ENCODE data around the gene SEPTIN6. TPM values are rescaled to one million over a fixed set of nuclear protein-coding genes. Genes with fewer than 3 reads are reported as not detected.
A peak's percentile ranks its signal among the peaks of the same experiment; 100 is the strongest.

Gene SEPTIN6
- total RNA-seq, 4 donors from 2014 or later = 3.4 to 13.4 (median 8.2) TPM

GRCh38 chrX:119729408-119730201 lies 36.6 kb upstream of the SEPTIN6 start:
- no peak overlapping the region for H3K27ac ChIP-seq
- 43 to 49% methylated on average over 11 to 14 of the region's 14 CpGs for WGBS, 2 donors
- no peaks in the 10 kb centered on the region for H3K36me3 ChIP-seq
- no peak for DNase-seq
- H3K4me1 ChIP-seq = no peaks in the 10 kb centered on the region
- H3K9me3 ChIP-seq = no peaks in the 10 kb centered on the region
- intact Hi-C loops (cut with DNase I) = no loop called here
- peak; percentile 29 to 59 (median 44) for TF ChIP-seq CTCF (IDR thresholded peaks at IDR 0.05)
- TF ChIP-seq POLR2A (IDR thresholded peaks at IDR 0.05) = no peak
- no peaks in the 10 kb centered on the region for H3K27me3 ChIP-seq
- no peak overlapping the region for H3K4me3 ChIP-seq

GRCh38 chrX:119728487-119728886 lies 35.5 kb upstream of the SEPTIN6 start:
- Histone ChIP-seq H3K27me3 (no peaks in the 10 kb centered on the region), H3K4me3 (no peak overlapping the region), H3K36me3 (no peaks in the 10 kb centered on the region), H3K27ac (no peak overlapping the region), H3K9me3 (no peaks in the 10 kb centered on the region), H3K4me1 (no peaks in the 10 kb centered on the region)
- 29 to 59% methylated on average over 1 to 5 of the region's 5 CpGs for WGBS, 2 donors
- DNase-seq = no peak
- intact Hi-C loops (cut with DNase I) = no loop called here
- TF ChIP-seq CTCF (IDR thresholded peaks at IDR 0.05) (no peak), POLR2A (IDR thresholded peaks at IDR 0.05) (no peak)

GRCh38 chrX:119726900-119727555 lies 34.1 kb upstream of the SEPTIN6 start:
- H3K27me3 ChIP-seq = no peaks in the 10 kb centered on the region
- H3K36me3 ChIP-seq = no peaks in the 10 kb centered on the region
- intact Hi-C loops (cut with DNase I) = no loop called here
- no peak overlapping the region for H3K4me3 ChIP-seq
- WGBS, 2 donors = 48 to 56% methylated on average over 7 of the region's 7 CpGs
- H3K27ac ChIP-seq = no peak overlapping the region
- no peak for TF ChIP-seq CTCF (IDR thresholded peaks at IDR 0.05)
- no peak for TF ChIP-seq POLR2A (IDR thresholded peaks at IDR 0.05)
- no peak for DNase-seq
- no peaks in the 10 kb centered on the region for H3K4me1 ChIP-seq
- H3K9me3 ChIP-seq = no peaks in the 10 kb centered on the region

- Histone ChIP-seq H3K27ac (no peak overlapping the region), H3K36me3 (no peaks in the 10 kb centered on the region), H3K4me1 (no peaks in the 10 kb centered on the region), H3K9me3 (no peaks in the 10 kb centered on the region), H3K4me3 (no peak overlapping the region), H3K27me3 (no peaks in the 10 kb centered on the region)
- TF ChIP-seq POLR2A (IDR thresholded peaks at IDR 0.05) (no peak), CTCF (IDR thresholded peaks at IDR 0.05) (no peak)
- intact Hi-C loops (cut with DNase I) = no loop called here
- 86 to 89% methylated on average over 1 to 2 of the region's 2 CpGs for WGBS, 2 donors
- DNase-seq = no peak
Observed at GRCh38 chrX:119721926-119722325, 29.0 kb upstream of the SEPTIN6 start.

- Histone ChIP-seq H3K9me3 (no peaks in the 10 kb centered on the region), H3K27me3 (no peaks in the 10 kb centered on the region), H3K27ac (no peak overlapping the region), H3K4me1 (no peaks in the 10 kb centered on the region), H3K36me3 (no peaks in the 10 kb centered on the region), H3K4me3 (no peak overlapping the region)
- intact Hi-C loops (cut with DNase I) = no loop called here
- no peak for DNase-seq
- TF ChIP-seq CTCF (IDR thresholded peaks at IDR 0.05) = no peak
- no peak for TF ChIP-seq POLR2A (IDR thresholded peaks at IDR 0.05)
- WGBS, 2 donors = 74 to 77% methylated on average over 4 to 6 of the region's 6 CpGs
Observed at GRCh38 chrX:119721487-119721886, 28.5 kb upstream of the SEPTIN6 start.
